Suprapubic skin (tissue), 4 donors: ENCODE data around the gene COX6A1.

Source experiments
- EP300 ChIP-seq: sonication (generic); formaldehyde crosslinking; IDR thresholded peaks from one replicate; pipeline ENCODE4 v1.6.1; 2017; ENCODE audit warnings: antibody characterized with exemption
- POLR2A ChIP-seq, 2 donors: fragments of 450-650 bp; IDR thresholded peaks; one replicate each; pipeline ENCODE4 v1.6.1; 2017; ENCODE audit warnings: antibody characterized with exemption in 2 of 2, mild to moderate bottlenecking in 2 of 2, moderate library complexity in 2 of 2
- POLR2AphosphoS5 ChIP-seq, 3 donors: sonication (generic); formaldehyde crosslinking; IDR thresholded peaks; one replicate each; pipeline ENCODE4 v1.6.1; 2017; ENCODE audit warnings: antibody characterized with exemption in 3 of 3
- TF ChIP-seq, protein P1 (sequence below), 2 donors: fragments of 200-600 bp in 1 of 2; fragments of 450-650 bp in 1 of 2; sonication (generic) in 1 of 2; IDR thresholded peaks; one replicate each; pipeline ENCODE4 v1.5.1; 2016 to 2019; ENCODE audit warnings: antibody characterized with exemption in 2 of 2, mild to moderate bottlenecking in 1 of 2, moderate library complexity in 1 of 2

GRCh38 chr12:120488057-120488640 lies 50.2 kb downstream of the COX6A1 start:
- TF ChIP-seq, protein P1, sequence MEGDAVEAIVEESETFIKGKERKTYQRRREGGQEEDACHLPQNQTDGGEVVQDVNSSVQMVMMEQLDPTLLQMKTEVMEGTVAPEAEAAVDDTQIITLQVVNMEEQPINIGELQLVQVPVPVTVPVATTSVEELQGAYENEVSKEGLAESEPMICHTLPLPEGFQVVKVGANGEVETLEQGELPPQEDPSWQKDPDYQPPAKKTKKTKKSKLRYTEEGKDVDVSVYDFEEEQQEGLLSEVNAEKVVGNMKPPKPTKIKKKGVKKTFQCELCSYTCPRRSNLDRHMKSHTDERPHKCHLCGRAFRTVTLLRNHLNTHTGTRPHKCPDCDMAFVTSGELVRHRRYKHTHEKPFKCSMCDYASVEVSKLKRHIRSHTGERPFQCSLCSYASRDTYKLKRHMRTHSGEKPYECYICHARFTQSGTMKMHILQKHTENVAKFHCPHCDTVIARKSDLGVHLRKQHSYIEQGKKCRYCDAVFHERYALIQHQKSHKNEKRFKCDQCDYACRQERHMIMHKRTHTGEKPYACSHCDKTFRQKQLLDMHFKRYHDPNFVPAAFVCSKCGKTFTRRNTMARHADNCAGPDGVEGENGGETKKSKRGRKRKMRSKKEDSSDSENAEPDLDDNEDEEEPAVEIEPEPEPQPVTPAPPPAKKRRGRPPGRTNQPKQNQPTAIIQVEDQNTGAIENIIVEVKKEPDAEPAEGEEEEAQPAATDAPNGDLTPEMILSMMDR (IDR thresholded peaks at IDR 0.05) = no peak
- TF ChIP-seq EP300 (no peak), POLR2A (IDR thresholded peaks at IDR 0.05) (no peak), POLR2AphosphoS5 (IDR thresholded peaks at IDR 0.05) (no peak)
